H1 (cell line): ENCODE data around the gene MPHOSPH9. TPM values are rescaled to one million over a fixed set of nuclear protein-coding genes. Genes with fewer than 3 reads are reported as not detected.

ENCODE experiments used
- CHD2 ChIP-seq: IDR thresholded peaks from 2 replicates; pipeline ENCODE4 v1.6.1; 2012; ENCODE audit warnings: low read length, improper control_type of control experiment
- CREB1 ChIP-seq: IDR thresholded peaks from 2 replicates; pipeline ENCODE4 v1.6.1; 2012; ENCODE audit warnings: inconsistent platforms
- CTCF ChIP-seq, 3 experiments: IDR thresholded peaks; 1 replicate in 2 of 3; 2 replicates in 1 of 3; pipeline versions ENCODE4 v1.5.1 to v1.6.1; 2011; ENCODE audit warnings: low read length in 3 of 3, mild to moderate bottlenecking in 3 of 3, inconsistent platforms in 2 of 3, low read depth in 1 of 3, moderate library complexity in 1 of 3; ENCODE audit not compliant: insufficient read depth in 1 of 3; ENCODE audit errors: control extremely low read depth in 1 of 3
- EGR1 ChIP-seq: IDR thresholded peaks from 2 replicates; pipeline ENCODE4 v1.6.1; 2011; ENCODE audit warnings: low read depth, low read length, borderline replicate concordance
- HDAC6 ChIP-seq: IDR thresholded peaks from one replicate; pipeline ENCODE4 v1.7.1; 2012; ENCODE audit warnings: low read depth, mild to moderate bottlenecking, inconsistent platforms, low read length, moderate library complexity
- POLR2A ChIP-seq, 2 experiments: IDR thresholded peaks; 1 replicate in 1 of 2; 2 replicates in 1 of 2; pipeline ENCODE4 v1.6.1; 2011; ENCODE audit warnings: low read depth in 2 of 2, low read length in 2 of 2, mild to moderate bottlenecking in 2 of 2; ENCODE audit errors: control extremely low read depth in 1 of 2
- polyA plus RNA-seq, 7 experiments: library from polyadenylated mRNA; depleted of rRNA in 3 of 7; stranded (reverse) in 5 of 7; unstranded in 2 of 7; fragments of >200 nt in 5 of 7; fragments of 200-250 nt in 2 of 7; gene quantifications; 1 replicate in 5 of 7; 2 replicates in 1 of 7; 4 replicates in 1 of 7; pipeline versions ENCODE4 v1.2.1 to v1.2.3, GENCODE V29; 2011 to 2013; ENCODE audit warnings: missing spikeins in 2 of 7, mixed read lengths in 2 of 7
- total RNA-seq: library from RNA; stranded (reverse); fragmentation: NEBNext Ultra II Directional; extraction: Animal tissue kit (Norgen Biotek cat#: 25700); gene quantifications from 2 replicates; pipeline ENCODE4 v1.2.1, GENCODE V29; 2021
- TF ChIP-seq, protein P1 (sequence below): IDR thresholded peaks from 2 replicates; pipeline ENCODE4 v1.6.1; 2011; ENCODE audit warnings: low read depth, mild to moderate bottlenecking, low read length; ENCODE audit not compliant: insufficient read depth

The MPHOSPH9 gene
- total and polyA plus RNA-seq, 2 of the 8 experiments (the other 6 are each of a cell fraction or from before 2014, with no cell fraction given): 8.8 to 48.8 TPM

GRCh38 chr12:123238330-123238682 lies 5.4 kb upstream of the MPHOSPH9 start (continued):
- TF ChIP-seq CTCF (IDR thresholded peaks at IDR 0.05; ENCODE audit: control extremely low read depth in 1 of 3, insufficient read depth in 1 of 3, low read depth in 1 of 3, low read length in 3 of 3): no peak
- TF ChIP-seq, protein P1, sequence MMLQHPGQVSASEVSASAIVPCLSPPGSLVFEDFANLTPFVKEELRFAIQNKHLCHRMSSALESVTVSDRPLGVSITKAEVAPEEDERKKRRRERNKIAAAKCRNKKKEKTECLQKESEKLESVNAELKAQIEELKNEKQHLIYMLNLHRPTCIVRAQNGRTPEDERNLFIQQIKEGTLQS: no peak
- no peak for TF ChIP-seq EGR1
- TF ChIP-seq CREB1: no peak
- TF ChIP-seq HDAC6: no peak
- no peak for TF ChIP-seq CHD2
- TF ChIP-seq POLR2A (IDR thresholded peaks at IDR 0.05; ENCODE audit: control extremely low read depth in 1 of 2, low read depth in 2 of 2, low read length in 2 of 2): no peak
